ENCODE measurements around the gene DISC1. TPM values are rescaled to one million over a fixed set of nuclear protein-coding genes. Genes with fewer than 3 reads are reported as not detected.
"Not testable (repeated sequence)": the region's sequence is repeated elsewhere in the genome, so short reads cannot be mapped to it uniquely, and the experiment has no call there.

The DISC1 gene
- total and polyA plus RNA-seq, 2 donors (not counting 1 experiment from before 2014, with no cell fraction given), result 2.0 to 4.3 TPM

DNA sequence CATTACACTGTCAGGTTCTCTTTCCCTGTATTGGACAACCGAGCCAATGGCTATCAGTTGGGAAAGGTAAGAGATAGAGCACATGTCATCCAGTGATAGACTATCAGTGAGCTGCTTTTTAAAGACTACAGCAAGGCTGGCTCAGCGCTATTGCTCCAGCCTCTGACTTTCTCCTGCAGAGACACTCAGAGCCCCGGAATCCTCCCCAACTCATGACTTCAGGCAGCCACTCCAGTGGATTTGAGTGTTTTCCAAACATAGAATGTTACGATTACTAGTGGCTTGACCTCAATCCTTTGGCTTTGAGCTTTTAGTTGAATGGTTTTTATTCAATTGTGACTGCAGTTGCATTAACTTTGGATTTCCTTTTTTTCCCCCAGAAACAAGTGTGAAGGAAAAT lies 331.9 kb downstream of the DISC1 start:
- no peak overlapping the region for H3K4me2 ChIP-seq (ENCODE audit: extremely low read depth, insufficient read depth, low read length)
- H2AFZ ChIP-seq (ENCODE audit: low read length), result no peak overlapping the region
- no peak overlapping the region for H3K4me3 ChIP-seq (replicated peaks in 1 of 4; ENCODE audit: control extremely low read depth in 1 of 4, insufficient read depth in 1 of 4, low read depth in 3 of 4, low read length in 4 of 4)
- H3K79me2 ChIP-seq (ENCODE audit: control insufficient read depth, insufficient read depth, low read length), result no peaks in the 10 kb centered on the region
- H3K9ac ChIP-seq (ENCODE audit: insufficient read depth, low read length), result no peak overlapping the region
- no peaks in the 10 kb centered on the region for H3K9me3 ChIP-seq (ENCODE audit: control insufficient read depth, insufficient read depth, low read depth, low read length)
- H3K4me1 ChIP-seq (ENCODE audit: control insufficient read depth, extremely low read depth, insufficient read depth, low read length), result no peaks in the 10 kb centered on the region
- TF ChIP-seq EZH2 (IDR thresholded peaks at IDR 0.05; ENCODE audit: low read length, missing control alignments), result no peak
- TF ChIP-seq, protein P1, sequence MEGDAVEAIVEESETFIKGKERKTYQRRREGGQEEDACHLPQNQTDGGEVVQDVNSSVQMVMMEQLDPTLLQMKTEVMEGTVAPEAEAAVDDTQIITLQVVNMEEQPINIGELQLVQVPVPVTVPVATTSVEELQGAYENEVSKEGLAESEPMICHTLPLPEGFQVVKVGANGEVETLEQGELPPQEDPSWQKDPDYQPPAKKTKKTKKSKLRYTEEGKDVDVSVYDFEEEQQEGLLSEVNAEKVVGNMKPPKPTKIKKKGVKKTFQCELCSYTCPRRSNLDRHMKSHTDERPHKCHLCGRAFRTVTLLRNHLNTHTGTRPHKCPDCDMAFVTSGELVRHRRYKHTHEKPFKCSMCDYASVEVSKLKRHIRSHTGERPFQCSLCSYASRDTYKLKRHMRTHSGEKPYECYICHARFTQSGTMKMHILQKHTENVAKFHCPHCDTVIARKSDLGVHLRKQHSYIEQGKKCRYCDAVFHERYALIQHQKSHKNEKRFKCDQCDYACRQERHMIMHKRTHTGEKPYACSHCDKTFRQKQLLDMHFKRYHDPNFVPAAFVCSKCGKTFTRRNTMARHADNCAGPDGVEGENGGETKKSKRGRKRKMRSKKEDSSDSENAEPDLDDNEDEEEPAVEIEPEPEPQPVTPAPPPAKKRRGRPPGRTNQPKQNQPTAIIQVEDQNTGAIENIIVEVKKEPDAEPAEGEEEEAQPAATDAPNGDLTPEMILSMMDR (conservative IDR thresholded peaks at IDR 0.05 in 1 of 2, IDR thresholded peaks at IDR 0.05 in 1 of 2; ENCODE audit: low read depth in 1 of 2, low read length in 2 of 2), result no peak
- no peaks in the 10 kb centered on the region for H3K27me3 ChIP-seq (ENCODE audit: control insufficient read depth, insufficient read depth, low read length)
- no peaks in the 10 kb centered on the region for H3K36me3 ChIP-seq (ENCODE audit: control insufficient read depth, insufficient read depth, low read length)
- no peaks in the 10 kb centered on the region for H4K20me1 ChIP-seq (ENCODE audit: control insufficient read depth, extremely low read depth, insufficient read depth, low read length)
- H3K27ac ChIP-seq (ENCODE audit: insufficient read depth, low read length), result no peak overlapping the region
- peak in 1 of 2 donors; percentile 50 for DNase-seq (ENCODE audit: low read depth in 2 of 2)

DNA sequence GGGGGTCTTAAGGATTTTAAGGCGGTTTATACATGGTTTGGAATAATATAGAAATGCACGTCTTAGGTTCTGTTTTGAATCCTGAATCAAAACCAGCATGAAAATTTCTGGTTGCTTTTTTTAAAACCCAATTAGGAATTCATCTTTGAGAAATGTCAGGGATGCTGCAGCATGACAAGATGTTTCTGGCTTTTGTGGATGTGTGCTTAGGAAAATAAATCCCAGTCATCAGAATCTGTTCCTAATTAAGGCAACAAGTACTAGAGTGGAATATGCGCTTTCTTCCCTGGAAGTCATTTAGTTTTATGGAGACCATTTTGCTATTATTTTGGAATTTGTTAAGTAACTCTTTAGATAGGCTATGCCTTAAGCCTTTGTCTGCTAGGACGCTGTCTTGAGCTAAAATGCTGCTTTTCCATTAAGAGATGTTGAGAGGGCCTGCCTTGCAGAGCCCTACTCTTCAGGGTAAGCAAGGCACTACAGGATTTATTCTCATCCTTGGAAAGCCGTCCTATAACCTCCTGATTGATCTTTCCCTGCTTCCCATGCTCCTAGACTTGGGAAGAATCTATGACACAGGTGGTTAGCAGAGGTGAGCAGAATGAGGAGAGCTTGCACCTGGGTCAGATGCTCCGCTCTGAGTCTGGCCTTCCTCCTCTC lies 332.8 kb downstream of the DISC1 start:
- no peaks in the 10 kb centered on the region for H4K20me1 ChIP-seq (ENCODE audit: control insufficient read depth, extremely low read depth, insufficient read depth, low read length)
- H3K27ac ChIP-seq (ENCODE audit: insufficient read depth, low read length), result no peak overlapping the region

DNA sequence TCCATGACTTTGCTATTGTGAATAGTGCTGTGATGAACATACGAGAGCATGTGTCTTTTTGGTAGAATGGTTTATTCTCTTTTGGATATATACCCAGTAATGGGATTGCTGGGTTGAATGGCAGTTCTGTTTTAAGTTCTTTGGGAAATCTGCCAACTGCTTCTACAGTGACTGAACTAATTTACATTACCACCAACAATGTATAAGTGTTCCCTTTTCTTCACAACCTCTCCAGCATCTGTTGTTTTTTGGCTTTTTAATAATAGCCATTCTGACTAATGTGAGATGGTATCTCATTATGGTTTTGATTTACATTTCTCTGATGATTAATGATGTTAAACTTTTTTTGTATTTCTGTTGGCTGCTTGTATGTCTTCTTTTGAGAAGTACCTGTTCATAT lies 335.2 kb downstream of the DISC1 start:
- DNase-seq (ENCODE audit: low read depth in 2 of 2), result peak in 1 of 2 donors; percentile 53
- not testable (repeated sequence) for H4K20me1 ChIP-seq (ENCODE audit: control insufficient read depth, extremely low read depth, insufficient read depth, low read length); H3K9me3 ChIP-seq (ENCODE audit: control insufficient read depth, insufficient read depth, low read depth, low read length); H3K4me1 ChIP-seq (ENCODE audit: control insufficient read depth, extremely low read depth, insufficient read depth, low read length); H3K27me3 ChIP-seq (ENCODE audit: control insufficient read depth, insufficient read depth, low read length); H3K4me3 ChIP-seq (replicated peaks in 1 of 4; ENCODE audit: control extremely low read depth in 1 of 4, insufficient read depth in 1 of 4, low read depth in 3 of 4, low read length in 4 of 4); H3K4me2 ChIP-seq (ENCODE audit: extremely low read depth, insufficient read depth, low read length); H2AFZ ChIP-seq (ENCODE audit: low read length); H3K9ac ChIP-seq (ENCODE audit: insufficient read depth, low read length); H3K79me2 ChIP-seq (ENCODE audit: control insufficient read depth, insufficient read depth, low read length); H3K27ac ChIP-seq (ENCODE audit: insufficient read depth, low read length); H3K36me3 ChIP-seq (ENCODE audit: control insufficient read depth, insufficient read depth, low read length)

More for the DNA sequence above, 332.8 kb downstream of the DISC1 start:
- Histone ChIP-seq H3K9ac (ENCODE audit: insufficient read depth, low read length) (no peak overlapping the region), H3K9me3 (ENCODE audit: control insufficient read depth, insufficient read depth, low read depth, low read length) (no peaks in the 10 kb centered on the region), H3K4me3 (replicated peaks in 1 of 4; ENCODE audit: control extremely low read depth in 1 of 4, insufficient read depth in 1 of 4, low read depth in 3 of 4, low read length in 4 of 4) (no peak overlapping the region), H3K27me3 (ENCODE audit: control insufficient read depth, insufficient read depth, low read length) (no peaks in the 10 kb centered on the region), H2AFZ (ENCODE audit: low read length) (no peak overlapping the region), H3K79me2 (ENCODE audit: control insufficient read depth, insufficient read depth, low read length) (no peaks in the 10 kb centered on the region), H3K36me3 (ENCODE audit: control insufficient read depth, insufficient read depth, low read length) (no peaks in the 10 kb centered on the region), H3K4me2 (ENCODE audit: extremely low read depth, insufficient read depth, low read length) (no peak overlapping the region), H3K4me1 (ENCODE audit: control insufficient read depth, extremely low read depth, insufficient read depth, low read length) (no peaks in the 10 kb centered on the region)
- DNase-seq (ENCODE audit: low read depth in 2 of 2), result no peak
- no peak for TF ChIP-seq EZH2 (IDR thresholded peaks at IDR 0.05; ENCODE audit: low read length, missing control alignments)
- TF ChIP-seq, protein P1 (conservative IDR thresholded peaks at IDR 0.05 in 1 of 2, IDR thresholded peaks at IDR 0.05 in 1 of 2; ENCODE audit: low read depth in 1 of 2, low read length in 2 of 2), result no peak

Measured in fibroblast of lung (primary cell).